HG02970 (cell line): Measurements from ENCODE around the gene AGAP1.
"Not testable (repeated sequence)": the region's sequence is repeated elsewhere in the genome, so short reads cannot be mapped to it uniquely, and the experiment has no call there.

Experiments
- ATAC-seq: cut with Tn5 transposase; IDR thresholded peaks from one replicate; pipeline ENCODE4 v1.9.1; 2021; ENCODE audit warnings: mild to moderate bottlenecking, moderate library complexity, moderate number of reproducible peaks; ENCODE audit not compliant: unreplicated experiment, low FRiP score

AGAP1 gene

GRCh38 chr2:236056141-236056540 lies 562.3 kb downstream of the AGAP1 start:
- ATAC-seq: no peak

GRCh38 chr2:236057375-236057774 lies 563.5 kb downstream of the AGAP1 start:
- no peak for ATAC-seq

DNA sequence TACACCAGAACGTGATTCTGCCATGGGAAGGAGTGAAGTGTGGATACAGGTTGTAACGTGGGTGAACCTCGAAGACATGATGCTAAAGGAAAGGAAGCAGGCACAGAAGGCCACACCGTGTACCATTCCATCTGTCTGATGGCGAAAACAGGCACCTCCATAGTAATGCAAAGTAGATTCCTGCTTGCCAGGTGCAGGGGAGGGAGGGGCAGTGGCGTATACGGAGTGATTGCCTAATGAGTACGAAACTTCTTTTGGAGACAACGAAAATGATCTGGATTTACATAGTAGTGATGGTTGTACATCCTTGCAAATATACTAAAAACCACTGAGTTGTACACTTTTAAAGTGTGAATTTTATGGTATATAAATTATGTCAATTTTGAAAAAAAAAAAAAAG lies 567.7 kb downstream of the AGAP1 start:
- ATAC-seq: no peak

GRCh38 chr2:236061899-236062298 lies 568.1 kb downstream of the AGAP1 start:
- no peak for ATAC-seq

GRCh38 chr2:236062806-236063205 lies 569.0 kb downstream of the AGAP1 start:
- not testable (repeated sequence) for ATAC-seq

- ATAC-seq: no peak
Observed at GRCh38 chr2:236063994-236064393, 570.2 kb downstream of the AGAP1 start.

- ATAC-seq: no peak
Observed at GRCh38 chr2:236065314-236066160, 571.7 kb downstream of the AGAP1 start.

GRCh38 chr2:236070236-236070635 lies 576.4 kb downstream of the AGAP1 start:
- no peak for ATAC-seq

DNA sequence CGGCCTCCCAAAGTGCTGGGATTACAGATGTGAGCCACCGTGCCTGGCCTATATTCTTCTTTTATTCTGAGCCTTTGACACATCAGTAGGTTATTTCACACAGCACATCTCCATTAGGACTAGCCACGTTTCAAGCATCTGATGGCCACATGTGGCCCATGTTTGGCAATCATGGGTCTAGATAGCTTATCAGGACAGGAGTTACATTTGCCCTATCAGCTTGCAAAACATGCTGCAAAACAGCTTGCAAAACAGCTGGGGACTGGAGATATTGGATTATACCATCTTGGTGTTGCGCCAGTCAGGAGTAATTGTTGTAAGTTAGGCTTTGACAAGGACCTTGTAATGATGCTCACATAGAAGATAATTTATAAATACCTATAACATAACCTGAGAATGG lies 579.4 kb downstream of the AGAP1 start:
- no peak for ATAC-seq

DNA sequence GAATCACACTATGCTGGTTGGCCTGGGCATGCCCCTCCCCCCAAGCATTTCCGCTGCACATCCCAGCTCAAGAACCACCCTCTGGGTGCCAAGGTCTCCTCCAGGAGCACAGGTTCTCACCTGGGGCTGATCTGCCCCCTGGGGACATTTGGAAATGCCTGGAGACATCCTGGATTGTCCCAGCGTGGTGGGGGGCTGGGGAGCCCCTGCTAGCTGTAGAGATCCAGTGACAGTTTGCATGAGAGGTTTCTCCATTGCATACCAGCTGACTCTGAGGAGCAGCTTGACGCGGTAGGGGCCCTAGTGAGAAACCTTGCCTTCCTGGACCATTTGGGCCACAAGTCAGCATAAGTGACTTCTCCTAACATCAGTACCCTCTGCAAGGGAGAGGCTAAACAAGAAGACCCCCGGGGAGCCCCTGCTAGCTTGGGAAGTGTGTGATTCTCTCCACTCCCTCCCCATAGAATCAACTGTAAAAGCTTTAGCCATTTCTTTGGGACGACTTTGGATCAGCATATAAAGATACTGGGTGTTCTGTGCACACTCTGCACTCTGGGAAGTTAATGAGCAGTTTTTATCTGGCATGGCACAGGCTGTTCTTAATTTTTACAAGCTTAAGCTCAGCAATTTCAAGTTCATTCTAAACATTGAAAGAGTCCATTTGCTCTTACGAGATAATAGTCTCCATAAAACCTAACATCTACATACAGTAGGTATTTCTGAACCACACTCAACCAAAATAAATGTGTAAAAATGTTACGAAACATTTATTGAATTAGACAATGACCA lies 580.2 kb downstream of the AGAP1 start:
- no peak for ATAC-seq

- no peak for ATAC-seq
Observed at GRCh38 chr2:236075802-236076201, 582.0 kb downstream of the AGAP1 start.

- no peak for ATAC-seq
Observed at GRCh38 chr2:236078297-236079255, 584.7 kb downstream of the AGAP1 start.

- no peak for ATAC-seq
Observed at GRCh38 chr2:236080412-236080811, 586.6 kb downstream of the AGAP1 start.

GRCh38 chr2:236081171-236081570 lies 587.3 kb downstream of the AGAP1 start:
- no peak for ATAC-seq

DNA sequence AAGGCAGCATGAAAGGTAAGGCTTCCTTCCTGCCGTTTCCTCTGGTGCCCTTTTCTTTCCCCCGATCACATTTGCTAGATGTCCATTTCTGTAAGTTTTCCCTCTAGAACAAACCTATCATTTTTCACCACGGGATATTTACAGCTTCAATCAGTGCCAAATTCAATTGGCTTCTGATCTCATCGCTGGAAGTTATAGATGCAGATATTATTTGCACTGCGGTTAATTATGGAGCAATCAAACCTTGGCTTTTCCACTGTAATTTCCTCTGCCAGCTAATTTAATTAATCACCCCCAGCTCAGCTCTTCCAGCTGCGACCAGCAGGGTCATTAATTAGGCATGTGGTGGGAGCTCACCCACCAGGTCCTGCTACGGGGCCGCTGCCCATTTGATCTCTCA lies 588.2 kb downstream of the AGAP1 start:
- no peak for ATAC-seq

DNA sequence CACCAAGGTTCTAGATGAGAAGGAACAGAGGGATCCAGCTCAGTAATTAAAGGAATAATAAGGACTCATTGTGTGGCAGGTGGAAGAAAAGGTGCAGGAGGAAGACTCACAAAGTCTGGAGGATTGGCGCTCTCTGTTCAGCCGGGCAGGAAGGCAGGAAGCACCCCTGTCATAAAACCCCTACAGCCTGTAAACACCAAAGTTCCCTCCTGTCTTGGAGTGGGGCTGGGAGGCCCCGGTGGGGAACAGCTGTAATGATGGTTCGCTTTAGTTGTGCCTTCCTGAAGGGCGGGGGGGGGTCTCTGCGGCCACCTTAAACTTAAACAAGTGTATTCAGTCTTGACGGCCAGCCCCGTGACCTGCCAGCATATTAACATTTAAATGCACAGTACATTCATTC lies 590.1 kb downstream of the AGAP1 start:
- ATAC-seq: no peak

DNA sequence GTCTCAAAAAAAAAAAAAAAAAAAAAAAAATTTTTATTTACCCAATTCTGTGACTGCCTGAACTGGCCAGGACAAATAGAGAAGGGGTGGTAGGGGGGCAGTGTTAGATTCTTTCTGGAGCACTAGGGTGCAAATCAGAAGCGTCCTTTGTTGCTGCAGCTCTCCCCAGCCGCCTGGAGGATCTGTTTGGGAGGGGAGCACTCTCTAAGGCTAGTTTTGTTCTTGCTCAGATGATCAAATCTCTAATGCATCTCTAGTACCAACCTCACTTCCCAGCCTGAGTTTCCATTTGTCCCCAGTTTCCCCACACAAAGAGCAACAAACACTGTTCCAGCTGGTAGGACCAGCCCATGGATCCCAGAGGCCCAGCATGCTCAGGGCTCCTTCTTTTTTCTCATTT lies 591.4 kb downstream of the AGAP1 start:
- no peak for ATAC-seq

DNA sequence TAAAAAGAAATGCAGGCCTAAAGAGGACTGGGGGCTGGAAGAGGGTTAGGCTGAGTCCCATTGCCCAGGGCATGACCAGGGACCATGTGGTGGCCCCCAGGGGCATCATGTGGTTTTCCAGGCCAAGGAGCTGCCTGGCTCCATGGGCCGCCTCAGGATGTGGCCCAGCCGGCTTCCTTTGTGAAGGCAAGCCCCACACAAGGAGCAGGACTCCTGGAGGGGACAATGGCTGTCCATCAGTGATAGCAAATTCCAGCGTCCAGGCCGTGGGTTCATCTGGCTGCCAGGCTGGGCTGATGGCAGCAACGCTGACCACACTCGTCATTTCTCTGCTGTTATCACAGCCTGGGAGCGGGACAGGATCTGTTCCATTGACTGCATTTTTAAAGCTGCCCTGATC lies 591.8 kb downstream of the AGAP1 start:
- no peak for ATAC-seq

GRCh38 chr2:236086403-236086970 lies 592.6 kb downstream of the AGAP1 start:
- ATAC-seq: no peak

- no peak for ATAC-seq
Observed at GRCh38 chr2:236086971-236087465, 593.2 kb downstream of the AGAP1 start.
